Measurements from ENCODE around the gene LRRC49. TPM values are rescaled to one million over a fixed set of nuclear protein-coding genes. Genes with fewer than 3 reads are reported as not detected.

The LRRC49 gene
- 23.1 TPM for total RNA-seq

GRCh38 chr15:70892002-70892911, at the start of gene LRRC49, which contains the start of gene THAP10:
Gene LRRC49, plus strand, starts transcription at chr15:70892826. Its CDS starts 69 bp downstream, at chr15:70892895.
Gene THAP10, minus strand, starts transcription at chr15:70892433. Its CDS starts 161 bp downstream, at chr15:70892272.
- Histone ChIP-seq H3K27me3 (no peaks in the 10 kb centered on the region), H3K4me1 (peaks cover 0 to 7% of the 10 kb centered on the region in 2 donors), H3K4me3 (peak within 1 kb of the TSS; percentile 64 to 81), H3K36me3 (peaks cover 0 to 5% of the 10 kb centered on the region in 2 donors), H3K27ac (peak within 1 kb of the TSS; percentile 79 to 80), H3K9me3 (no peaks in the 10 kb centered on the region)
- peak; percentile 35 to 94 for DNase-seq (ENCODE audit: low spot score in 2 of 2)
- intact Hi-C loops (cut with DNase I): loop anchor here (1.0 to 10.0 kb wide), 3 partner anchors 35 to 910 kb away; no protein-coding TSS in a partner anchor
- TF ChIP-seq CTCF (IDR thresholded peaks at IDR 0.05): no peak

- no peaks in the 10 kb centered on the region for H3K9me3 ChIP-seq
These were observed 46.8 kb upstream of the LRRC49 start for GRCh38 chr15:70845602-70846360.

GRCh38 chr15:70851889-70852288, 40.7 kb upstream of the LRRC49 start:
- Histone ChIP-seq H3K9me3 (no peaks in the 10 kb centered on the region), H3K4me3 (peak overlapping the region in 1 of 2 donors; percentile 79), H3K4me1 (peaks cover 0 to 23% of the 10 kb centered on the region in 2 donors), H3K36me3 (peaks cover 0 to 6% of the 10 kb centered on the region in 2 donors), H3K27me3 (no peaks in the 10 kb centered on the region), H3K27ac (peak overlapping the region; percentile 93 to 98)
- DNase-seq (ENCODE audit: low spot score in 2 of 2): peak in 1 of 2 donors; percentile 48
- TF ChIP-seq CTCF (IDR thresholded peaks at IDR 0.05): no peak
- intact Hi-C loops (cut with DNase I): loop anchor here (10.0 kb wide), 1 partner anchor 1623 kb away; the partner anchor contains the start of gene ARIH1

More at GRCh38 chr15:70845602-70846360, 46.8 kb upstream of the LRRC49 start:
- Histone ChIP-seq H3K36me3 (no peaks in the 10 kb centered on the region), H3K27ac (no peak overlapping the region), H3K4me3 (no peak overlapping the region), H3K27me3 (no peaks in the 10 kb centered on the region), H3K4me1 (no peaks in the 10 kb centered on the region)
- TF ChIP-seq CTCF (IDR thresholded peaks at IDR 0.05): no peak
- intact Hi-C loops (cut with DNase I): no loop called here
- no peak for DNase-seq (ENCODE audit: low spot score in 2 of 2)

- TF ChIP-seq CTCF (IDR thresholded peaks at IDR 0.05): no peak
- intact Hi-C loops (cut with DNase I): loop anchor here (1.0 to 10.0 kb wide), 2 partner anchors 18 to 1622 kb away; partner anchors contain the start of gene ARIH1
- DNase-seq (ENCODE audit: low spot score in 2 of 2): no peak
- peaks cover 0 to 6% of the 10 kb centered on the region in 2 donors for H3K36me3 ChIP-seq
- H3K4me1 ChIP-seq: peaks cover 0 to 31% of the 10 kb centered on the region in 2 donors
- peak overlapping the region; percentile 79 to 93 for H3K4me3 ChIP-seq
- no peaks in the 10 kb centered on the region for H3K9me3 ChIP-seq
- H3K27me3 ChIP-seq: no peaks in the 10 kb centered on the region
- peak overlapping the region; percentile 93 to 98 for H3K27ac ChIP-seq
These were observed 39.9 kb upstream of the LRRC49 start for GRCh38 chr15:70852501-70853317.

Data from ascending aorta (tissue), 2 donors.